Thyroid gland (tissue), 4 donors: ENCODE measurements around the gene TOP3A. TPM values are rescaled to one million over a fixed set of nuclear protein-coding genes. Genes with fewer than 3 reads are reported as not detected.
A peak's percentile ranks its signal among the peaks of the same experiment; 100 is the strongest.

Source experiments
- DNase-seq, 2 donors: peaks; one replicate each; pipeline ENCODE4 v3.0.0-alpha.2; 2019
- H3K27ac ChIP-seq, 3 donors: fragments of 200-600 bp; sonication (generic); 1 replicate in 2 of 3; 2 replicates in 1 of 3; pipeline ENCODE4 v1.5.1; 2016 to 2019; ENCODE audit warnings: mild to moderate bottlenecking in 1 of 3, moderate library complexity in 1 of 3
- H3K27me3 ChIP-seq: fragments of 200-600 bp; sonication (generic); one replicate; pipeline ENCODE4 v1.5.1; 2019
- H3K36me3 ChIP-seq, 2 donors: fragments of 200-600 bp; sonication (generic); one replicate each; pipeline ENCODE4 v1.5.1; 2016 to 2019
- H3K4me1 ChIP-seq, 2 donors: fragments of 200-600 bp; sonication (generic); one replicate each; pipeline ENCODE4 v1.5.1; 2017 to 2019
- H3K4me3 ChIP-seq, 3 donors: fragments of 200-600 bp; sonication (generic); replicated peaks in 1 of 3; 1 replicate in 2 of 3; 2 replicates in 1 of 3; pipeline ENCODE4 v1.5.1; 2016; ENCODE audit warnings: mild to moderate bottlenecking in 1 of 3
- H3K9me3 ChIP-seq: fragments of 200-600 bp; sonication (generic); one replicate; pipeline ENCODE4 v1.5.1; 2017
- CTCF ChIP-seq, 6 experiments: fragments of 200-600 bp in 3 of 6; fragments of 450-650 bp in 3 of 6; sonication (generic) in 3 of 6; IDR thresholded peaks; one replicate each; pipeline ENCODE4 v1.5.1; 2016 to 2019; ENCODE audit warnings: antibody characterized with exemption in 6 of 6, mild to moderate bottlenecking in 2 of 6, inconsistent platforms in 1 of 6, moderate library complexity in 1 of 6
- POLR2A ChIP-seq, 2 donors: fragments of 450-650 bp; IDR thresholded peaks; one replicate each; pipeline ENCODE4 v1.6.1; 2017; ENCODE audit warnings: antibody characterized with exemption in 2 of 2, mild to moderate bottlenecking in 2 of 2, moderate library complexity in 1 of 2
- WGBS, 2 donors: methylation state at CpG; one replicate each; pipeline ENCODE4 v1.1.5; 2017; 5-methylcytosine and 5-hydroxymethylcytosine counted together
- intact Hi-C: fragments of 100-400 bp; cut with DNase I; formaldehyde crosslinking; loops from one replicate; pipeline ENCODE4 v1.15.1; 2023
- total RNA-seq, 4 donors: library from RNA; depleted of rRNA; stranded (reverse); fragments of >200 nt; gene quantifications; one replicate each; pipeline ENCODE4 v1.2.3, GENCODE V29; 2016

Gene TOP3A
- total RNA-seq, 4 donors from 2014 or later: 31.3 to 34.5 (median 32.5) TPM

- H3K4me1 ChIP-seq: no peaks in the 10 kb centered on the region
Measured at GRCh38 chr17:18267927-18268711, 46.7 kb downstream of the TOP3A start.

GRCh38 chr17:18267366-18267765 lies 47.4 kb downstream of the TOP3A start:
- intact Hi-C loops: no loop called here
- DNase-seq: no peak
- H3K9me3 ChIP-seq: no peaks in the 10 kb centered on the region
- TF ChIP-seq CTCF (IDR thresholded peaks at IDR 0.05) (no peak), POLR2A (IDR thresholded peaks at IDR 0.05) (no peak)
- H3K36me3 ChIP-seq: peaks cover 27% of the 10 kb centered on the region in 2 donors
- H3K4me3 ChIP-seq: no peak overlapping the region
- no peaks in the 10 kb centered on the region for H3K27me3 ChIP-seq
- H3K27ac ChIP-seq: no peak overlapping the region
- WGBS, 2 donors: 67 to 71% methylated on average over 8 to 9 of the region's 10 CpGs
- H3K4me1 ChIP-seq: peaks cover 1 to 6% of the 10 kb centered on the region in 2 donors

More at GRCh38 chr17:18267927-18268711, 46.7 kb downstream of the TOP3A start:
- TF ChIP-seq CTCF (IDR thresholded peaks at IDR 0.05): no peak
- no peak overlapping the region for H3K27ac ChIP-seq
- no peak overlapping the region for H3K4me3 ChIP-seq
- peaks cover 24 to 26% of the 10 kb centered on the region in 2 donors for H3K36me3 ChIP-seq
- DNase-seq: no peak
- intact Hi-C loops: no loop called here
- WGBS, 2 donors: 52 to 60% methylated on average over 9 to 13 of the region's 14 CpGs
- H3K27me3 ChIP-seq: no peaks in the 10 kb centered on the region
- H3K9me3 ChIP-seq: no peaks in the 10 kb centered on the region

GRCh38 chr17:18263885-18264682 lies 50.7 kb downstream of the TOP3A start:
- intact Hi-C loops: no loop called here
- no peaks in the 10 kb centered on the region for H3K27me3 ChIP-seq
- DNase-seq: no peak
- H3K9me3 ChIP-seq: no peaks in the 10 kb centered on the region
- H3K4me1 ChIP-seq: peaks cover 22 to 30% of the 10 kb centered on the region in 2 donors
- no peak overlapping the region for H3K4me3 ChIP-seq
- H3K27ac ChIP-seq: no peak overlapping the region
- H3K36me3 ChIP-seq: peaks cover 27% of the 10 kb centered on the region in 2 donors
- WGBS, 2 donors: 93 to 96% methylated on average over 5 to 21 of the region's 50 CpGs
- TF ChIP-seq POLR2A (IDR thresholded peaks at IDR 0.05) (no peak), CTCF (IDR thresholded peaks at IDR 0.05) (no peak)

GRCh38 chr17:18262641-18263040 lies 52.2 kb downstream of the TOP3A start:
- H3K27ac ChIP-seq: peak overlapping the region in 1 of 3 donors; percentile 92
- TF ChIP-seq POLR2A (IDR thresholded peaks at IDR 0.05): no peak
- no peak for TF ChIP-seq CTCF (IDR thresholded peaks at IDR 0.05)
- H3K27me3 ChIP-seq: no peaks in the 10 kb centered on the region
- H3K4me3 ChIP-seq: no peak overlapping the region
- H3K4me1 ChIP-seq: peaks cover 27 to 36% of the 10 kb centered on the region in 2 donors
- H3K9me3 ChIP-seq: no peaks in the 10 kb centered on the region
- DNase-seq: no peak
- peaks cover 27% of the 10 kb centered on the region in 2 donors for H3K36me3 ChIP-seq
- intact Hi-C loops: no loop called here
- WGBS, 2 donors: 80 to 94% methylated on average over 6 to 12 of the region's 12 CpGs

- peaks cover 32 to 41% of the 10 kb centered on the region in 2 donors for H3K4me1 ChIP-seq
- DNase-seq: peak; percentile 17 to 18
- H3K27me3 ChIP-seq: no peaks in the 10 kb centered on the region
- no peaks in the 10 kb centered on the region for H3K9me3 ChIP-seq
- H3K36me3 ChIP-seq: peaks cover 27% of the 10 kb centered on the region in 2 donors
- peak overlapping the region; percentile 92 to 99 (median 96) for H3K27ac ChIP-seq
- no peak overlapping the region for H3K4me3 ChIP-seq
- TF ChIP-seq CTCF (IDR thresholded peaks at IDR 0.05) (no peak), POLR2A (IDR thresholded peaks at IDR 0.05) (no peak)
- intact Hi-C loops: no loop called here
- WGBS, 2 donors: 68 to 86% methylated on average over 2 of the region's 2 CpGs
Measured at GRCh38 chr17:18262111-18262510, 52.7 kb downstream of the TOP3A start.
